GM04503 (cell line): Measurements from ENCODE around the gene TLCD3A.
"Not testable (repeated sequence)": the region's sequence is repeated elsewhere in the genome, so short reads cannot be mapped to it uniquely, and the experiment has no call there.

Source experiments
- DNase-seq: peaks from one replicate; pipeline ENCODE4 v3.0.0-alpha.2; 2012; ENCODE audit warnings: low read depth

Gene TLCD3A

DNA sequence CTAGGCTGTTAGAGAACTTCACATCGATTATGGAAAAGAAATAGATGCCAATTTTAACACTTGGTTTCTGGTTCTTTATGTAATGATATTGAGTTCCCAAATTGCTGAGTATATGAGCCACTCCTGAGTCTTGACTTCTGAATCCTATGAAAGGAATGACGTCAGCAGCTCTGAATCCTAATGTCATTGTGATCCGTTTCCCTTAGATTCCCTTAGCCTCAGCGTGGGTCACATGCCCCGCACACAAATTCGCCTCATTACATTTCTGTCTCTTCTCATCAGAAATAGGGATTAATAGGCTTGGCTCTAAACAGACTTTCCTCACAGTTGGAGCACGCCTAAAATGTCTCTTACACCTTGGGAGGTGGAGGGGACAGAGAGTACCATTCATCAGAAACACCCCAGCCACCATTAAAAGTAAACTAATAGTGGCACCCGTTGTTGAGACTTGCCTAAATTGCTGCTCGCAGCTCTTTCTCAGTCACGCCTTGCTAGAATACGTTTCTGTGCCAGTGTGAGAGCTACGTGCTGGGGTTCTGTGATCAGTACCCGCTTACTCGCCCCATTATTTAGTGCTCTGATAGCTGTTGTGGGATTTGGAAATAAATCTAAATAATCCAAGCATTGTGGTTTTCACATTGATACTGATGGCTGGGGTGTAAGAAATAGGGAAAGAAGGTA is 56.9 kb downstream of the TLCD3A start:
- DNase-seq = no peak

DNA sequence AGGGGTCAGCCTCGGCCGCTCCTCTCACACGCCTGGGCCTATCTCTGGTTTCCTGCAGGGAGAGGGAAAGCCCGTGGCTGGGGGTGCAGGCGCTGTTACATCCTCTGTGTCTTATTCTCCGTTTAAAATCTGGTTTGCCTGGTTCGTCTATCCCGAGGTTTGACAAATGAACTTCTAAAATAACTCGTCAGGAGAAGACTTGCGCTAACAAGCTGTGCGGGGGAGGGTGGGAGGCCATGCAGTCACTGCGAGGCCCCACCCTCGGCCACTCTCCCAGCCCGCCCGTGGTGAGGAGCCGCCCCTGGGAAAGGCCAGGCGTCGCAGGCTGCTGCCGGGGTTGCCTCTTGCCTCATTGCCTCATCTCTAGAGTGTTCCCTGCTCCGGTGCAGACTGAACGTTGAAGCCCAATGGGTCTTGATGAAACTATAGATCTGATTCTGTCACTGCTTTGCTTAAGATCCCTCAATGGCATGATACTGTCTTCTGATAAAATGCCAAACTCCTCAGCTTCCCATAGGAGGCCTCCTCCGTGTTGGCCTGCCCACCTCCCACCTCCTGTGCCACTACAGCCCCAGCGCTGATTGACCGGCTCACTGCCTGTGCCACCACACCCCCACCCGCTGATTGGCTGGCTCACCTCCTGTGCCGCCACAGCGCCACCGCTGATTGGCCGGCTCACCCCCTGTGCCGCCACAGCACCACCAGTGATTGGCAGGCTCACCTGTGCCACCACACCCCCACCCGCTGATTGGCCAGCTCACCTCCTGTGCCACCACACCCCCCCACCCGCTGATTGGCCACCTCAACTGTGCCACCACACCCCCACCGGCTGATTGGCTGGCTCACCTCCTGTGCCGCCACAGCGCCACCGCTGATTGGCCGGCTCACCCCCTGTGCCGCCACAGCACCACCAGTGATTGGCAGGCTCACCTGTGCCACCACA is 57.8 kb downstream of the TLCD3A start:
- DNase-seq = not testable (repeated sequence)

DNA sequence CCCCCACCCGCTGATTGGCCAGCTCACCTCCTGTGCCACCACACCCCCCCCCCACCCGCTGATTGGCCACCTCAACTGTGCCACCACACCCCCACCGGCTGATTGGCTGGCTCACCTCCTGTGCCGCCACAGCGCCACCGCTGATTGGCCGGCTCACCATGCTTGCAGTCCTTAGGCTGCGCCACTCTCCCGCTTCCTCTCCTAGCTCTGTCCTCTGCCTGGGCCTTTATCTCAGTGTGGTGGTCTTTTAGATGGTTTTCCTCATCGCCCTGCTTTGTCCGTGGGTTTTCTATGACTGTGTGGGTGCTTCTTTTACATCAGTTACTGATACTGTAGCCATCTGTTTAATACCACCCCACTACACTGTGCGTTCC is 58.5 kb downstream of the TLCD3A start:
- not testable (repeated sequence) for DNase-seq

DNA sequence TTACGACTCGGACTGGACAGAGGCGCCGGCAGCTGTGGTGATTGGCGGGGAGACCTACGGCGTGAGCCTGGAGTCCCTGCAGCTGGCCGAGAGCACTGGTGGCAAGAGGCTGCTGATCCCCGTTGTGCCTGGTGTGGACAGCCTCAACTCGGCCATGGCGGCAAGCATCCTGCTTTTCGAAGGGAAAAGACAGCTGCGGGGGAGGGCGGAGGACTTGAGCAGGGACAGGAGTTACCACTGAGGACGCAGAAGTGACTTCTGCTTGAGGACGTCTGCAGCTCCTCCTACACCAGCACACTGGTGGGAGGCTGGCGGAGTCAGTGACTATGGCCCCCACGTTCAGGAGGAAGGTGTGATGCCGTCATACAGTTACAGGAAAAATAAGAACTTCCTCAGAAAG is 59.4 kb downstream of the TLCD3A start:
- no peak for DNase-seq

DNA sequence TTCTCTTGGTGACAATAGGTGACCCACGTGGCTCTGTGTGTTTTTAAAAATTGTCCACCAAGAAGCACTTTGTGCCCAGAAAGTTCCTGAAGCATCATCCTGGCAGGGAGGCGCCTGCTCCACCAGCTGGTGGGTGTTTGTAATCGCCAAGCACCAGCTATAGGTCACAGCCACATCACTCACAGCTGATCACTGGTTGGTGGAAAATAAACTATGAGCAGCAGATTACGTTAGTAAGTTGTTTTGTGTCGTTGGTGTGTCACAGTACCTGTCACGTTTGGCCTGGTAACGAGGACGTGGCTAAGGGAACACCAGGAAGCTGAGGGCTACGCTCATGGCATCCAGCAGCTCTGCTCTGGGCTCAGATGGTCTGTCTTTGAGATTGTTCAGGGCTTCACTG is 59.9 kb downstream of the TLCD3A start:
- no peak for DNase-seq
